Kidney capillary endothelial cell (primary cell): ENCODE measurements around the gene NAA20.

ENCODE experiments used
- DNase-seq: peaks from one replicate; pipeline ENCODE4 v3.0.0-alpha.2; 2018; ENCODE audit warnings: low spot score

The NAA20 gene

GRCh38 chr20:20076297-20077065, 59.3 kb downstream of the NAA20 start:
- no peak for DNase-seq

- no peak for DNase-seq
Measured at GRCh38 chr20:20078041-20078440, 60.9 kb downstream of the NAA20 start.

GRCh38 chr20:20079102-20079784, 62.1 kb downstream of the NAA20 start:
- DNase-seq, result no peak
